Measurements from ENCODE around the gene ABHD3.
"Not testable (repeated sequence)": the region's sequence is repeated elsewhere in the genome, so short reads cannot be mapped to it uniquely, and the experiment has no call there.

The ABHD3 gene

DNA sequence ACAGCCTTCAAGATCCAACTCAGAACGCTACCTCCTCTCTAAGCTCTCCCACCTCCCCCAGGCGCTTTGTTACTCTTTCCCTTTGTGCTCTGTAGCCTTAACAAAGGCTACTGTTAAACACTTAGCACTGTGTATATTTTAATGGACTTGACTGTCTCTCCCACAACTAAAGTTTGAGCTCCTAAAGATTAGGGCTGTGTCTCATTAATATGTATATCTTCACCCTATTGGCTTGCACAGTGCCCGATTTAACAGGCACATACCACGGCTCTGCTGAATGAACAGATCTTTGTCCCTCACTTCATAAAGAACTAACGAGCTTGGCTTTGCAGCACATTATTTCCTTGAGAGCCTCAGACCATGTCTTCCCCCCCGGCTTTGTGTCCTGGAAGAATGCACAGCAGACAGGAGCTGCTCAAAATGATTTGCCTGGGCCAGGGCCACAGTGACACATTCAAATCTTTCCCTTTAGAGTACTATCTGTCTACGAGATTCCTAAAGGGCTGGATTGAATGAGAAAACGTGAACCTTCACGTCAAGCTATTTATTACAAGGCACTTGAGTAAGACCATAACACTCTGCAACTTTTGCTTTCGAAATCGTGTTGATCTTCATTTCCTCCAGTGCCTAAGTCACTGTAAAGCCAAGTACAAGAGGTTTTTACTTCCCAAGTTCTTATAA, 22.1 kb downstream of the ABHD3 start:
- H3K9me3 Mint-ChIP-seq = no peaks in the 10 kb centered on the region
- no peaks in the 10 kb centered on the region for H3K27me3 Mint-ChIP-seq
- H3K36me3 Mint-ChIP-seq (ENCODE audit: low read depth) = peaks cover 12% of the 10 kb centered on the region
- H3K4me3 Mint-ChIP-seq = no peak overlapping the region
- peaks cover 19% of the 10 kb centered on the region for H3K4me1 Mint-ChIP-seq (ENCODE audit: low read depth)
- H3K27ac Mint-ChIP-seq = no peak overlapping the region

DNA sequence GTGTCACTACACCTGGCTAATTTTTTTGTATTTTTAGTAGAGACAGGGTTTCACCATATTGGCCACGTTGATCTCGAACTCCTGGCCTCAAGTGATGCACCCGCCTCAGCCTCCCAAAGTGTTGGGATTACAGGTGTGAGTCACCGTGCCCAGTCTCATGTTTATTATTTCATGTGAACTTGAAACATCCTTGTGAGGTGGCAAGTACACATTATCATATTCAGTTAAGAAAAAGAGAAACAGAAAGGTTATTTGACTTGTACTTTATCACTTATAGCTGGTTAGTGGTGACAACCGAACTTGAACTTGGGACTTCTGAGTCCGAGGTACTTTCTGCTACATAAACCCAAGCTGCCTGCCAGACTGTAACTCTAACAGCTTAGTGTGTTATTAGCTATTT, 24.4 kb downstream of the ABHD3 start:
- H3K4me3 Mint-ChIP-seq = no peak overlapping the region
- H3K4me1 Mint-ChIP-seq (ENCODE audit: low read depth) = peaks cover 8% of the 10 kb centered on the region
- peaks cover 6% of the 10 kb centered on the region for H3K36me3 Mint-ChIP-seq (ENCODE audit: low read depth)
- H3K27me3 Mint-ChIP-seq = no peaks in the 10 kb centered on the region
- no peaks in the 10 kb centered on the region for H3K9me3 Mint-ChIP-seq
- H3K27ac Mint-ChIP-seq = no peak overlapping the region

DNA sequence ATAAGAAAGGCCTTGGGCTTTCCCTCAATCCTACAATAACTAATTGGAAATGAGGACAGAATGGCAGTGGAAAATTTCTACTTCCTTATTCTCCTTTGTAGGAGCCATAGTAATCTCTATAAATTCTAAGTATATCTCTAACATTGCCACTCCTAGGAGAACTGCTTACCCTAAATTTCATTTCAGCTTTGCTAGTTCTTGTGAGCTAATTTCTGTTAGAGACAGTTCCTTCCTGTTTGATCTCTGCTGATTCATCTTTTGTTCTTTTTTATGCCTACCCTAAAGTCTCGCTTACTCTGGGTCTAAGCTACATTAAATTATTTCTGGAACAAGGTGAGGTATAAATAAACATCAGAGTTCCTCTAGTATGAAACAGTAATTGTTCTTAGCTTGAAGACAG, 25.7 kb downstream of the ABHD3 start:
- Mint-ChIP-seq H3K27me3 (no peaks in the 10 kb centered on the region), H3K4me3 (no peak overlapping the region), H3K27ac (no peak overlapping the region), H3K9me3 (no peaks in the 10 kb centered on the region), H3K36me3 (ENCODE audit: low read depth) (no peaks in the 10 kb centered on the region), H3K4me1 (ENCODE audit: low read depth) (no peaks in the 10 kb centered on the region)

DNA sequence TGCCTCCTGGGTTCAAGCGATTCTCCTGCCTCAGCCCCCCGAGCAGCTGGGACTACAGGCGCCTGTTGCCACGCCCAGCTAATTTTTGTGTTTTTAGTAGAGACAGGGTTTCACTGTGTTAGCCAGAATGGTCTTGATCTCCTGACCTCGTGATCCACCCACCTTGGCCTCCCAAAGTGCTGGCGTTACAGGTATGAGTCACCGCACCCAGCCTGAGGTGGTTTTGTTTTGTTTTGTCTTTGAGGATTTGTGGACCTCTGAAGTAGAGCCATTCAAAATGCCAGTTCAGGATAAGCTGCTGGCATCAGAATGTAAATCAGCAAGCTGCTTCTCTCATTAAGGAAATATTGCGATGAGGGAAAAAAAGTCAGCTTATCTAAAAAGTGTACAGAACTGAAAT, 29.2 kb downstream of the ABHD3 start:
- H3K36me3 Mint-ChIP-seq (ENCODE audit: low read depth); H3K4me1 Mint-ChIP-seq (ENCODE audit: low read depth); H3K4me3 Mint-ChIP-seq; H3K27me3 Mint-ChIP-seq; H3K27ac Mint-ChIP-seq; H3K9me3 Mint-ChIP-seq: not testable (repeated sequence)

DNA sequence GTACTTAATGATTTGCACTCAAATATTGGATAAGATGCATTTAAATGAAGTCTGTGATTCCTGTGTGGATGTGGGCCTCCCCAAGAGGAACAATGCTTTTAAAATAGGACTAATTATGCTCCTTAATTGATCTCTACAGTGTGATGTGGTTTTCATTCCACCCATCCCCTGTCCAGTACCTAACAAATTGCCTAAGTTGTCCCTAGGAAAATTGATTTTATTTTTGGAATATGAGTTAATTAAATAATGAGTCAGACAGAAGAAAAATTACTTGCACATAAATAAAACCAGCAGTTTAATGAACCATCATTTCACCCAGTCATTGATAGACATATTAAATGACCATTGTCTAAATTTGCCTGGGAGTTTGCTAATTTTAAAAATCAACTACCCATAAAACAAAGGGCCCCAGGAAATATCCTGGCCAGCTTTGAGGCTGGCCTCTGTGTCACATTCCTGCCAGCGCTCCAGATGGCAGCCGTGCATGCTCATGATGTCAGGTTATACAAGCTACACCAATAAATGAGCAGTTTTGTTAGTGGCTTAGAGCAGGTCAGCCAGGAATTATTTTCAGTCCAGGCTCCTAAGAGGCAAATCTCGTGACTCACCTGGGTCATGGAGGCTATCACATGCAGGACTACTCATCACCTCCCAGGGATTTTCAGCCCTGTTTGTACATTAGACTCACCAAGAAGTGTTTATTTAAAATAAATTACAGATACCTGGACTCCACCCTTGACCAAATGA, 31.9 kb downstream of the ABHD3 start:
- Mint-ChIP-seq H3K27me3 (no peaks in the 10 kb centered on the region), H3K27ac (no peak overlapping the region), H3K4me1 (ENCODE audit: low read depth) (no peaks in the 10 kb centered on the region), H3K4me3 (no peak overlapping the region), H3K9me3 (no peaks in the 10 kb centered on the region), H3K36me3 (ENCODE audit: low read depth) (no peaks in the 10 kb centered on the region)

DNA sequence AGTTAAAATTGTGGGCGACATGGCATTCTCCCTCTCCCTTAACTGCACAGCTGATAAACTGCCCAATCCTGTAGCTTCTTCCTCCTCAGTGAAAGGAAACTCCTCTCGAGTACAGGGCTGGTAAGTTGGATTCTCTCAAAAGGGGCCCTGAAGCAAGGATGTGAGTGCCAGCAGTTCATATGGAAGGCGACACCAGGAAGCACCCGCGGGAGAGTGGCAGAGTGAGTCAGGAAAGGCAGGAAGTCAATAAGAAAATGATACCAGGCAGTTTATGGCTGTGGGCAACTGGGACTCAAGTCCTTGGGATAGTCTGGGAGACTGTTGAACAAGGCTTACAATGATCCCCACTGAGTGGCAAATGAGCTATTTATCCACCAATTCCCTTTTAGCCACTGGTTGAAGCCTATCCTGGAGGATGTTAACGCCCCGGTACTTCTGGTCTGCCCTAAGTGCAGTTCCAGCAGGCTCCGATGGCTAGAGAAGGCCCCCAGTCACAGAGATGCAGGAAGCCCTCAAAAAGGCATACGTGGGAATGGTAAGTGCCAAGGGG, 34.8 kb downstream of the ABHD3 start:
- peaks cover 4% of the 10 kb centered on the region for H3K36me3 Mint-ChIP-seq (ENCODE audit: low read depth)
- H3K9me3 Mint-ChIP-seq = no peaks in the 10 kb centered on the region
- H3K27me3 Mint-ChIP-seq = no peaks in the 10 kb centered on the region
- H3K4me1 Mint-ChIP-seq (ENCODE audit: low read depth) = no peaks in the 10 kb centered on the region
- H3K27ac Mint-ChIP-seq = no peak overlapping the region
- no peak overlapping the region for H3K4me3 Mint-ChIP-seq

DNA sequence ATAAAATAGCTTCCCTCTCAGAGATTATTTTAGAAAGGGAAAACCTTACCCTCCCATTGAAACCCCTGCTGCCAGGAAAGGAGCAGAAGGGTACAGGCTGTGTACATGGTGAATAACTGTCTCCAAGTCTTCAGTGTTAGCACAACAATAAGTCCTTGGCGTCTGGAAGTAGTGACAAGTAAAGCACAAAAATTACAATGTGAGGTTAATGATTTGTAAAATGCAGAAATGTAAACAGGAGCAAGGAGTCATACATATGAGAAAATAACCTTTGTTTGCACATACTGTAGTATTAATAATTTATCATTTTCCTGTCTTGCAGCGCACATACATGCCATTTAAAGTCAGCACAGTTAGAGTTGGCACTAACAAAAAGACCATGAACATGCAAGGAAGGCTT, 40.5 kb downstream of the ABHD3 start:
- H3K27me3 Mint-ChIP-seq = no peaks in the 10 kb centered on the region
- no peak overlapping the region for H3K27ac Mint-ChIP-seq
- no peak overlapping the region for H3K4me3 Mint-ChIP-seq
- peaks cover 28% of the 10 kb centered on the region for H3K36me3 Mint-ChIP-seq (ENCODE audit: low read depth)
- no peaks in the 10 kb centered on the region for H3K4me1 Mint-ChIP-seq (ENCODE audit: low read depth)
- no peaks in the 10 kb centered on the region for H3K9me3 Mint-ChIP-seq

DNA sequence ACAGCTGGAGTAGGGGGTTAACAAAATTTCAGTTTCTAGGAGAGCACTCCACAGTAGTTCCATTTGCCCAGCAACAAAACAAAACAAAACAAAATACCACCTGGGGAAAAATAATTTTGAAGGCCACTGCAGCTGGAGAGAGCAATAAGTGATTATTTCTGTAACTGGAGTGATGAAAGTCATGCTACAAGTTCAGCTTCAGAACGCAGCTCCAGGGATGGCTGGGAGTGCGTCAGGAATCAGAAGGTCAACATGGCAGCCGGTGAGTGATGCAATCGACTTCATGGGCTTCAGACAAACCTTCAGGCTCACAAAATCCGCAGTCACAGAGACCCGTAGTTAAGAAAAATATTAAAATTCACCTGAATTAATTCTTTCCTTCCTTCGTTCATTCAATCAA, 41.0 kb downstream of the ABHD3 start:
- H3K4me3 Mint-ChIP-seq = no peak overlapping the region
- H3K36me3 Mint-ChIP-seq (ENCODE audit: low read depth) = peaks cover 28% of the 10 kb centered on the region
- no peak overlapping the region for H3K27ac Mint-ChIP-seq
- H3K4me1 Mint-ChIP-seq (ENCODE audit: low read depth) = no peaks in the 10 kb centered on the region
- H3K9me3 Mint-ChIP-seq = no peaks in the 10 kb centered on the region
- H3K27me3 Mint-ChIP-seq = no peaks in the 10 kb centered on the region

DNA sequence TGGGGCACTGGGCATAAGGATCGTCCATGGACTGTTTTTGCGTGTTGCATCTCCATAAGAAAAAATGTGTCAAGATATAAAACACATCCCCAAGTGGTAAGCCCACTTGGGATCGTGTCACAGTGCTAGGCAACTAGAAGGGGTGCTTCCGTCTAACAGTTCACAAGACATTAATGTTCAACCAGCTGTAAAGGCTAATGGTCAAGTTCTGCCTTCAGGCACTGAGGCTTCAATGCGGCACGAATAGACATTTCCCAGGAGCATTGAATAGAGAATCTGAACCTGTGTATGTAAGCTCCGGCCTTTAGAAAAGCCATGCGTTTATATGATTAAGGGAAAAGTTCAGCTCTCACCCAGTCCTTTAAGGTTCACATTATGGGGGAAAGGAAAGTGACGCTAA, 42.0 kb downstream of the ABHD3 start:
- Mint-ChIP-seq H3K4me1 (ENCODE audit: low read depth) (no peaks in the 10 kb centered on the region), H3K4me3 (no peak overlapping the region), H3K9me3 (no peaks in the 10 kb centered on the region), H3K27ac (no peak overlapping the region), H3K27me3 (no peaks in the 10 kb centered on the region), H3K36me3 (ENCODE audit: low read depth) (peaks cover 28% of the 10 kb centered on the region)

DNA sequence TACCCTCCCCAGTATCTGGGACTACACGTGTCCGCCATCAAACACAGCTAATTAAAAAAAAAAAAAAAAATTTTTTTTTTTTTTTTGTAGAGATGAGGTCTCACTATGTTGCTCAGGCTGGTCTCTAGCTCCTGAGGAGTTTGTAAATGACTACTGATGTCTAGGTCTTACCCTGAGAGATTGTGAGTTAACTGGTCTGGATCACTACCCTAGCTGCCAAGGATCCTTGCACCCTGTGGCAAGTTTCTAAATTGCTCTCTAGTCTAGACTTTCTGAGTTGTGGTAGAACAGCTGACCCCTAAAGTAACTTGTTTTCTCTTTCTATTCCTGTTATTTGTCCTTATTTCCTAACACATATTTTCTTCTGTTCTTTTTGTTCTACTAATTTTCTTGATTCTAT, 44.5 kb downstream of the ABHD3 start:
- H3K36me3 Mint-ChIP-seq (ENCODE audit: low read depth) = peaks cover 33% of the 10 kb centered on the region
- no peaks in the 10 kb centered on the region for H3K9me3 Mint-ChIP-seq
- no peaks in the 10 kb centered on the region for H3K27me3 Mint-ChIP-seq
- no peak overlapping the region for H3K27ac Mint-ChIP-seq
- H3K4me1 Mint-ChIP-seq (ENCODE audit: low read depth) = no peaks in the 10 kb centered on the region
- H3K4me3 Mint-ChIP-seq = no peak overlapping the region

DNA sequence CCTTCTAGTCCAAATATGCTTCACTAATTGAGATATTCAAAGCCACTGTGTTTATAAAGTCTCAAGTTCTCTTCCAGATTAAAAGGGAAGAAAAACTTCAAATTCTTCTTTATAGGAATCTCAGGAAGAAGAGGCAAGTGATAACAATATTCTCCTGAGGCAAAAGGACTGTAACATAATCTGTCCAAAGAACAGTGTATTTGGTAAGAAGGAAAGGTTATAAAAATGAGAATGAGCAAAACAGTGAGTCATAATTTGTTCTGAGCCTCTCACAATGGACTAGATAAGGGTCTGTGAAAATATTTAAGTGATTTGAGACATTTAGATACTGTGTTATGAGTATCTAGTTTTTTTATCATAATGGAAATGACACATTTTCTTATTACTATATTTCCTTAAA, 48.2 kb downstream of the ABHD3 start:
- no peaks in the 10 kb centered on the region for H3K27me3 Mint-ChIP-seq
- no peaks in the 10 kb centered on the region for H3K4me1 Mint-ChIP-seq (ENCODE audit: low read depth)
- H3K36me3 Mint-ChIP-seq (ENCODE audit: low read depth) = peaks cover 38% of the 10 kb centered on the region
- no peak overlapping the region for H3K4me3 Mint-ChIP-seq
- no peaks in the 10 kb centered on the region for H3K9me3 Mint-ChIP-seq
- no peak overlapping the region for H3K27ac Mint-ChIP-seq

DNA sequence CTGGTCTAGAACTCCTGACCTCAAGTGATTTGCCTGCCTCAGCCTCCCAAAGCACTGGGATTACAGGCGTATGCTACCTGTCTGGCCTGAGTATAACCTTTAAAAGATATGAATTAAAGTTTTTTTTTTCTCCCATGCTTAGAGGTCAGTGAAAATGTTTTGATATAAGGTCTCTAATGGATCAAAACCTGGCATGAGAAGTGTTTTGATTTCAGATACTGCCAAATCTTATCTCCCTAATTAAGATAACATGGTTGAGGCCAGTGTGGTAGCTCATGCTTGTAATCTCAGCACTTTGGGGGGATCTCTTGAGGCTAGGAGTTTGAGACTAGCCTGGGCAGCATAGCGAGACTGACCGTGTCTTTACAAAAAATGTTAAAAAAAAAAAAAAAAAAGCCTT, 51.2 kb downstream of the ABHD3 start:
- Mint-ChIP-seq H3K27ac (no peak overlapping the region), H3K4me3 (no peak overlapping the region), H3K27me3 (no peaks in the 10 kb centered on the region), H3K36me3 (ENCODE audit: low read depth) (peaks cover 38% of the 10 kb centered on the region), H3K4me1 (ENCODE audit: low read depth) (no peaks in the 10 kb centered on the region), H3K9me3 (no peaks in the 10 kb centered on the region)

DNA sequence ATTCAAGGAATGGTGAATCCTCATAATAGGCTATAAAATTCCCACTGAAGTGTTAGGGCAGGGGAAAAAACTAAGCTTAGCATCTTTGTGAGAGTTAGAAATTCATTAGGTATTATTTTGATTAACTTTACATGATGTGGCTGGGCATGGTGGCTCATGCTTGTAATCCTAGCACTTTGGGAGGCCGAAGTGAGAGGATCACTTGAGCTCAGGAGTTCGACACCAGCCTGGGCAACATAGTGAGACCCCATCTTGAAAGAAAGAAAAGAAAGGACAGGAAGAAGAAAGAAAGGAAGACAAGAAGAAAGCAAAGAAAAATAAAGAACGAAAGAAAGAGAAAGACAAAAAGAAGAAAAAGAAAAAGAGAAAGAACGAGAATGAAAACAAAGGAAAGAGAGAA, 52.5 kb downstream of the ABHD3 start:
- Mint-ChIP-seq H3K27ac (no peak overlapping the region), H3K9me3 (no peaks in the 10 kb centered on the region), H3K27me3 (no peaks in the 10 kb centered on the region), H3K36me3 (ENCODE audit: low read depth) (peaks cover 37% of the 10 kb centered on the region), H3K4me3 (no peak overlapping the region), H3K4me1 (ENCODE audit: low read depth) (no peaks in the 10 kb centered on the region)

DNA sequence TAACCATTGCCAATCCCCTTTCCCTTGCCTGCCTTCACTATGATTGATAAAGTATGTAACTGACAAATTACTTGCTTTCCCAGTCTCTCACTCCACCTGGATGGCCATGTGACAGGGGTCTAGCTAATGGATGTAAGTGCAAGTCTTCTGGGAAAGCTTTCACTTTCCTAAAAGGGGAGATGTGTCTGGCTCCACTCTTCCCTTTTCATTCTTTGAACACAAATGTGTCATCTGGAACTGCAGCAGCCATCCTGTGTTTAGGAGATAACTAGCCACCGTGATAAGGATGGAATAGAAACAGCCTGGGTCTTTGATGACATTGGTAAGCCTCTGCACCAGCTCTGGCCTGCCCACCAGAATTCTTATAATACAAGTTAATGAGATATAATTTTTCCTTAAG, 54.3 kb downstream of the ABHD3 start:
- Mint-ChIP-seq H3K36me3 (ENCODE audit: low read depth) (peaks cover 30% of the 10 kb centered on the region), H3K4me3 (no peak overlapping the region), H3K27ac (no peak overlapping the region), H3K27me3 (no peaks in the 10 kb centered on the region), H3K4me1 (ENCODE audit: low read depth) (no peaks in the 10 kb centered on the region), H3K9me3 (no peaks in the 10 kb centered on the region)

DNA sequence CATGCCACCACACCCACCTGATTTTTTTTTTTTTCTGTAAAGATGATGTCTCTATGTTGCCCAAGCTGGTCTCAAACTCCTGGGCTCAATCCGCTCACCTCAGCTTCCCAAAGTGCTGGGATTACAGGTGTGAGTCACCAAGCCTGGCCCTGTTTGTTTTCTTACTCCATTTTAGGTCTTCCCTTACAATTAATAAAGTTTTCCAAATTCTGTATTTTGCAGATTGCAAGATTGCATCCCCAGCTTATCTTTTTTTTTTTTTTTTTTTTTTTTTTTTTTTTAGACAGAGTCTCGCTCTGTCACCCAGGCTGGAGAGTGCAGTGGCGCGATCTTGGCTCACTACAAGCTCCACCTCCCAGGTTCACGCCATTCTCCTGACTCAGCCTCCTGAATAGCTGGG, 64.2 kb downstream of the ABHD3 start:
- H3K27me3 Mint-ChIP-seq, H3K4me3 Mint-ChIP-seq, H3K27ac Mint-ChIP-seq, H3K9me3 Mint-ChIP-seq: not testable (repeated sequence)
- H3K4me1 Mint-ChIP-seq (ENCODE audit: low read depth) = peaks cover 11% of the 10 kb centered on the region
- H3K36me3 Mint-ChIP-seq (ENCODE audit: low read depth) = peaks cover 22% of the 10 kb centered on the region

DNA sequence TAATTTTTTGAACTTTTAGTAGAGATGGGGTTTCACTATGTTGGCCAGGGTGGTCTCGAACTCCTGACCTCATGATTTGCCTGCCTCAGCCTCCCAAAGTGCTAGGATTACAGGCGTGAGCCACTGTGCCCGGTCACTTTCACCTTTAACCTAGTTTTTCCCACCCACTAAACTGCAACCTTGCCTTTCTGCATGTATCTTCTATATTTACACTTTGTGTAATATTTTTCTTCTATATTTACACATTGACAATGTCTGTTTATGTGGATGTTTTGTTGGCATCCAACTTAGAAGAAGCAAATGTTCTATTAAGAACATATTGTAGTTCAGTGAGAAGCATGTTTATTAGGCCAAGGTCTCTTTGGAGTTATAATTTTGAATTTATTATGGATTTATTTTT, 65.8 kb downstream of the ABHD3 start:
- H3K27me3 Mint-ChIP-seq = no peaks in the 10 kb centered on the region
- no peak overlapping the region for H3K27ac Mint-ChIP-seq

More for the DNA sequence above, 65.8 kb downstream of the ABHD3 start:
- Mint-ChIP-seq H3K4me3 (no peak overlapping the region), H3K4me1 (ENCODE audit: low read depth) (peaks cover 11% of the 10 kb centered on the region), H3K9me3 (no peaks in the 10 kb centered on the region), H3K36me3 (ENCODE audit: low read depth) (peaks cover 24% of the 10 kb centered on the region)
